Measurements from ENCODE around the gene DHCR24. TPM values are rescaled to one million over a fixed set of nuclear protein-coding genes. Genes with fewer than 3 reads are reported as not detected.
A peak's percentile ranks its signal among the peaks of the same experiment; 100 is the strongest.

The DHCR24 gene
- total RNA-seq, 1 experiment from 2014 or later, result 337 TPM

DNA sequence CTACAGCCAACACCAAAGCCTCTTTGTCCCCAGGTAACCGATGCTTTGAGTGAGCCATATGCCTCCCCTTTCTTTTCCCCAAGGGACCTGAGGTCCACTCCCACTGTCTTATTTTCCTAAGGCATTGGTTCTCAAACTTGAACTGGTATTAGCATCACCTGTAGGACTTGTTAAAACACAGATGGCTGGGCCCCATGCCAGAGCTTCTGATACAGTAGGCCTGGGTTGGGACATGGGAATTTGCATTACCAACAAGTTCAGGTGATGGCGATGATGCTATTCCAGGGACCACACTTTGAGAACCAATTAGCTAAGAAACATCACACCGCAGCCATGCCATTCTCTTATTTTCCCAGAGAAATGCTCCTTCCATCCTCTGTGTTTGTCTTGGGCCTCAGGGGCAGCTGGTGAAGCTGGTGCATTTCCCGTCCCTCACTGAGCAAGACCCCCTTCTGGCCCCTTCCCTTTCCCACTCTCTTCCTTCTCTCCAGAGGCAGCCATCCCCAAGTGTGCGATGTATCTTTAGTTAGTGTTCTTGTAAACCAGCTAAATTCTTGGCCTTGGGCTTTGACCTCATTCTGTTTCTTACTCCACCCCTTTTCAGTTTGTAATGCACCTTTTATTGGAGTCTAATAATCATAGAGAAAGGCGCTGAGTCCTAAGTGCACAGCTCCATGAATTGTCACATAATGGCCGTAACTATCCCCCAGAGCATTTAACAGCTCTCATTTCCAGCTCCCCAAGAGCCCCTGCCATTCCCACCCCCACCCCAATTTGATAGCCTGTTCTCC is 71.7 kb downstream of the DHCR24 start (continued):
- TF ChIP-seq, protein P1, sequence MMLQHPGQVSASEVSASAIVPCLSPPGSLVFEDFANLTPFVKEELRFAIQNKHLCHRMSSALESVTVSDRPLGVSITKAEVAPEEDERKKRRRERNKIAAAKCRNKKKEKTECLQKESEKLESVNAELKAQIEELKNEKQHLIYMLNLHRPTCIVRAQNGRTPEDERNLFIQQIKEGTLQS (CRISPR knock-in tag; conservative IDR thresholded peaks at IDR 0.05), result no peak

DNA sequence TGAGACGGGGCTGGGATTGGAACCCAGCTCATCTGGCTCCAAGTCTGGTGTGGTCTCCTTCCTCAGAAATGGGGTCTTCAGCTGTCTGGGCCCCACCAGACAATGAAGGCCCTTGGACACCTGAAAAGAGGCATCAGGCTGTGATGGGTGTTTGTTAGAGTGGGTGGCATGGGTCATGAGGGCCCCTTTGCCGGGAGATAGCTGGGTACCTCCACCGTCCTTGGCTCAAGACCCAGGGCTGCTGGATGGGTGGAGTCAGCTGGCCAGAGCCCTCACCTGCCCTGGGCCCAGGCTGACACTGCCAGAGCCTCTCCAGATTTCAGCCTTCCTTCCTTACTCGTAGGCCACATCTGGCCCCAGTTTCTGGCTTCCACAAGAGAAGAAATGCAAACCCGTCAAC is 72.4 kb downstream of the DHCR24 start:
- Mint-ChIP-seq H3K4me1 (peaks cover 34% of the 10 kb centered on the region), H3K4me3 (no peak overlapping the region), H3K9me3 (no peaks in the 10 kb centered on the region), H3K36me3 (no peaks in the 10 kb centered on the region), H3K27ac (no peak overlapping the region), H3K27me3 (ENCODE audit: low read depth) (peaks cover 7% of the 10 kb centered on the region; the same call in 1 of the 2 replicates)
- ATAC-seq (no peak), DNase-seq (ENCODE audit: low spot score) (no peak)
- POLR2A ChIA-PET, result no interaction called here
- CTCF ChIA-PET, result interaction anchor here (1.1 to 2.6 kb wide), 3 partner anchors 13 to 34 kb away, joined by 3 to 11 read pairs (median 6); partner anchors contain the start of gene TTC22
- TF ChIP-seq TP53 (CRISPR knock-in tag; IDR thresholded peaks at IDR 0.05) (no peak), NFE2L1 (CRISPR knock-in tag; IDR thresholded peaks at IDR 0.05) (no peak), ZNF263 (CRISPR knock-in tag; IDR thresholded peaks at IDR 0.05; ENCODE audit: low read depth) (no peak), JAZF1 (CRISPR knock-in tag; IDR thresholded peaks at IDR 0.05) (no peak)
- TF ChIP-seq, protein P2, sequence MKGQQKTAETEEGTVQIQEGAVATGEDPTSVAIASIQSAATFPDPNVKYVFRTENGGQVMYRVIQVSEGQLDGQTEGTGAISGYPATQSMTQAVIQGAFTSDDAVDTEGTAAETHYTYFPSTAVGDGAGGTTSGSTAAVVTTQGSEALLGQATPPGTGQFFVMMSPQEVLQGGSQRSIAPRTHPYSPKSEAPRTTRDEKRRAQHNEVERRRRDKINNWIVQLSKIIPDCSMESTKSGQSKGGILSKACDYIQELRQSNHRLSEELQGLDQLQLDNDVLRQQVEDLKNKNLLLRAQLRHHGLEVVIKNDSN (CRISPR knock-in tag; IDR thresholded peaks at IDR 0.05), result no peak
- TF ChIP-seq, protein P1 (CRISPR knock-in tag; conservative IDR thresholded peaks at IDR 0.05), result no peak
- TF ChIP-seq, protein P3, sequence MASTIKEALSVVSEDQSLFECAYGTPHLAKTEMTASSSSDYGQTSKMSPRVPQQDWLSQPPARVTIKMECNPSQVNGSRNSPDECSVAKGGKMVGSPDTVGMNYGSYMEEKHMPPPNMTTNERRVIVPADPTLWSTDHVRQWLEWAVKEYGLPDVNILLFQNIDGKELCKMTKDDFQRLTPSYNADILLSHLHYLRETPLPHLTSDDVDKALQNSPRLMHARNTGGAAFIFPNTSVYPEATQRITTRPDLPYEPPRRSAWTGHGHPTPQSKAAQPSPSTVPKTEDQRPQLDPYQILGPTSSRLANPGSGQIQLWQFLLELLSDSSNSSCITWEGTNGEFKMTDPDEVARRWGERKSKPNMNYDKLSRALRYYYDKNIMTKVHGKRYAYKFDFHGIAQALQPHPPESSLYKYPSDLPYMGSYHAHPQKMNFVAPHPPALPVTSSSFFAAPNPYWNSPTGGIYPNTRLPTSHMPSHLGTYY (CRISPR knock-in tag; IDR thresholded peaks at IDR 0.05), result no peak
- TF ChIP-seq, protein P4, sequence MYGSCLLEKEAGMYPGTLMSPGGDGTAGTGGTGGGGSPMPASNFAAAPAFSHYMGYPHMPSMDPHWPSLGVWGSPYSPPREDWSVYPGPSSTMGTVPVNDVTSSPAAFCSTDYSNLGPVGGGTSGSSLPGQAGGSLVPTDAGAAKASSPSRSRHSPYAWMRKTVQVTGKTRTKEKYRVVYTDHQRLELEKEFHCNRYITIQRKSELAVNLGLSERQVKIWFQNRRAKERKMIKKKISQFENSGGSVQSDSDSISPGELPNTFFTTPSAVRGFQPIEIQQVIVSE (CRISPR knock-in tag; IDR thresholded peaks at IDR 0.05; ENCODE audit: borderline replicate concordance), result no peak

DNA sequence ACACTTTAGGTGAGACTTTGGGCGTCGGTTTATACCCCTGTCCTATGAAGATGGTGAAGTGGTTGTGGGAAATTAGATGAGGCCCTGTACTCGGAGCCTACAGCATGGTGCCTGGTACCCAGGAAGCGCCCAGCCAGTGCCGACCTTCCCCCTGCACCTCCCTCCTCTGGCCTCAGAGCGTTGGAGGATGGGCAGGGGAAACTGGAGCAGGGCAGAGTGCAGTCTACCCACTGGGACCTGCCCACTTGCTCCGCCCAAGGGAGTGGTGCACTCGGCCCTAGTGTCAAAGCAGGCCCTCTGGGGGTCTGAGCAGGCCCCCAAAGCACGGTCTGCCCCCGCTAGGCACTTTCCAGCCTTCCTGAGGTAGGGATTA is 72.9 kb downstream of the DHCR24 start:
- Mint-ChIP-seq H3K4me3 (no peak overlapping the region), H3K36me3 (no peaks in the 10 kb centered on the region), H3K27ac (peak overlapping the region; percentile 71; the same call in 1 of the 2 replicates), H3K9me3 (no peaks in the 10 kb centered on the region), H3K27me3 (ENCODE audit: low read depth) (peaks cover 7% of the 10 kb centered on the region; the same call in 1 of the 2 replicates), H3K4me1 (peaks cover 32% of the 10 kb centered on the region)
- ATAC-seq, result peak; percentile 11; the same call in 1 of the 2 replicates
- DNase-seq (ENCODE audit: low spot score), result no peak
- ChIA-PET CTCF (interaction anchor here (1.0 to 2.6 kb wide), 7 partner anchors 13 to 732 kb away, joined by 3 to 12 read pairs (median 4); partner anchors contain the start of gene TTC22), POLR2A (no interaction called here)
- TF ChIP-seq, protein P5, sequence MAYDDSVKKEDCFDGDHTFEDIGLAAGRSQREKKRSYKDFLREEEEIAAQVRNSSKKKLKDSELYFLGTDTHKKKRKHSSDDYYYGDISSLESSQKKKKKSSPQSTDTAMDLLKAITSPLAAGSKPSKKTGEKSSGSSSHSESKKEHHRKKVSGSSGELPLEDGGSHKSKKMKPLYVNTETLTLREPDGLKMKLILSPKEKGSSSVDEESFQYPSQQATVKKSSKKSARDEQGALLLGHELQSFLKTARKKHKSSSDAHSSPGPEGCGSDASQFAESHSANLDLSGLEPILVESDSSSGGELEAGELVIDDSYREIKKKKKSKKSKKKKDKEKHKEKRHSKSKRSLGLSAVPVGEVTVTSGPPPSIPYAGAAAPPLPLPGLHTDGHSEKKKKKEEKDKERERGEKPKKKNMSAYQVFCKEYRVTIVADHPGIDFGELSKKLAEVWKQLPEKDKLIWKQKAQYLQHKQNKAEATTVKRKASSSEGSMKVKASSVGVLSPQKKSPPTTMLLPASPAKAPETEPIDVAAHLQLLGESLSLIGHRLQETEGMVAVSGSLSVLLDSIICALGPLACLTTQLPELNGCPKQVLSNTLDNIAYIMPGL (CRISPR knock-in tag; IDR thresholded peaks at IDR 0.05), result no peak
- TF ChIP-seq ESRRA (CRISPR knock-in tag; IDR thresholded peaks at IDR 0.05; ENCODE audit: borderline replicate concordance) (no peak), ETV6 (CRISPR knock-in tag; IDR thresholded peaks at IDR 0.05) (0 out of 2 replicates have a peak, but pooled peaks have one; percentile 17)

DNA sequence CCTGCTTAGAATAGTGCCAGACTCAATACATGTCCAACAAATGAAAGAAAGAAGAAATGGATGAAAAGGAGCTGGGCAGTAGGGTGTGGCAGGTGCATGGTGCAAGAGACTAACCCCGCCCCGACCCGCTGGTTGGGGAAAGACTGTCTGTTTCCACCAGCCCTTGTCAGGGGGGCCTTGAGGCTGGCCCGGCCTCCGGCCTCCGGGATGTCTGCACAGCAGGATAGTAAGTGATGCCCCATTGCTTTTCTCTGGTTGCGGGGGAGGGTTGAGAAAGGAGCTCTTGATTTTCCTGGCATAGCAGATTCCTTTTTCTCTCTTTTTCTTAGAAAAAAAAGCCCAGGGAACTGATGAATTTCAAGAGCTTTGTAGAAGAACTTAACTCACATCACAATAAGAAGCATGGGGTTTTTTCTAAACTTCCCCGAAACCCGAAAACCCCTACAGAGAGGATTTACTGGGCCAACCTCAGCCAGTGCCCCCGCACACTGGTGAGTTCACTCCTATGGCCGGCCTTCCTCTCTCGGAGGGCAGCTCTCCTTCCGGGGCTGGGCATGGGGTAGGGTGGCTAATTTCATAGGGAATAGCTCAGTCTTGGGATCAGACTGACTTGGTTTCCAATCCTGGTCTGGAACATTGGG is 73.4 kb downstream of the DHCR24 start:
- Mint-ChIP-seq H3K9me3 (no peaks in the 10 kb centered on the region), H3K27me3 (ENCODE audit: low read depth) (peaks cover 7% of the 10 kb centered on the region; the same call in 1 of the 2 replicates), H3K4me3 (peak overlapping the region; percentile 29), H3K4me1 (peaks cover 27% of the 10 kb centered on the region), H3K36me3 (no peaks in the 10 kb centered on the region), H3K27ac (peak overlapping the region; percentile 71; the same call in 1 of the 2 replicates)
- no peak for DNase-seq (ENCODE audit: low spot score)
- TF ChIP-seq ZNF671 (CRISPR knock-in tag; IDR thresholded peaks at IDR 0.05), result no peak
- TF ChIP-seq ZNF423 (CRISPR knock-in tag; IDR thresholded peaks at IDR 0.05), result peak; percentile 66
- ATAC-seq, result peak; percentile 41
- ChIA-PET CTCF (interaction anchor here (0.8 to 2.6 kb wide), 8 partner anchors 12 to 732 kb away, joined by 3 to 12 read pairs (median 4); partner anchors contain the start of gene TTC22), POLR2A (no interaction called here)
